Fibroblast of pulmonary artery (primary cell): Measurements from ENCODE around the gene MXRA8.

Experiments
- DNase-seq: peaks from one replicate; pipeline ENCODE4 v3.0.0-alpha.2; 2010; ENCODE audit warnings: low read depth
- H3K4me3 ChIP-seq: replicated peaks from 2 replicates; pipeline ENCODE4 v1.5.1; 2011; ENCODE audit warnings: low read depth, mild to moderate bottlenecking, control low read depth, low read length, moderate library complexity
- CTCF ChIP-seq: IDR thresholded peaks from 2 replicates; pipeline ENCODE4 v1.5.1; 2011; ENCODE audit warnings: mild to moderate bottlenecking, control low read depth, low read length, inconsistent platforms; ENCODE audit errors: missing control alignments

The MXRA8 gene

GRCh38 chr1:1352786-1353388 lies 5.5 kb downstream of the MXRA8 start:
- DNase-seq = no peak
- TF ChIP-seq CTCF = no peak
- no peak overlapping the region for H3K4me3 ChIP-seq

- H3K4me3 ChIP-seq = no peak overlapping the region
Observed at GRCh38 chr1:1351511-1352427, 6.6 kb downstream of the MXRA8 start.

GRCh38 chr1:1349256-1350012 lies 8.9 kb downstream of the MXRA8 start, which contains the start of gene DVL1:
DVL1 (minus strand) TSS chr1:1349418; CDS start chr1:1349065, 353 bp downstream.
- peak; percentile 29 for TF ChIP-seq CTCF
- peak; percentile 53 for DNase-seq
- peak within 1 kb of the TSS; percentile 66 for H3K4me3 ChIP-seq

More at GRCh38 chr1:1351511-1352427, 6.6 kb downstream of the MXRA8 start:
- no peak for DNase-seq
- TF ChIP-seq CTCF = no peak

DNA sequence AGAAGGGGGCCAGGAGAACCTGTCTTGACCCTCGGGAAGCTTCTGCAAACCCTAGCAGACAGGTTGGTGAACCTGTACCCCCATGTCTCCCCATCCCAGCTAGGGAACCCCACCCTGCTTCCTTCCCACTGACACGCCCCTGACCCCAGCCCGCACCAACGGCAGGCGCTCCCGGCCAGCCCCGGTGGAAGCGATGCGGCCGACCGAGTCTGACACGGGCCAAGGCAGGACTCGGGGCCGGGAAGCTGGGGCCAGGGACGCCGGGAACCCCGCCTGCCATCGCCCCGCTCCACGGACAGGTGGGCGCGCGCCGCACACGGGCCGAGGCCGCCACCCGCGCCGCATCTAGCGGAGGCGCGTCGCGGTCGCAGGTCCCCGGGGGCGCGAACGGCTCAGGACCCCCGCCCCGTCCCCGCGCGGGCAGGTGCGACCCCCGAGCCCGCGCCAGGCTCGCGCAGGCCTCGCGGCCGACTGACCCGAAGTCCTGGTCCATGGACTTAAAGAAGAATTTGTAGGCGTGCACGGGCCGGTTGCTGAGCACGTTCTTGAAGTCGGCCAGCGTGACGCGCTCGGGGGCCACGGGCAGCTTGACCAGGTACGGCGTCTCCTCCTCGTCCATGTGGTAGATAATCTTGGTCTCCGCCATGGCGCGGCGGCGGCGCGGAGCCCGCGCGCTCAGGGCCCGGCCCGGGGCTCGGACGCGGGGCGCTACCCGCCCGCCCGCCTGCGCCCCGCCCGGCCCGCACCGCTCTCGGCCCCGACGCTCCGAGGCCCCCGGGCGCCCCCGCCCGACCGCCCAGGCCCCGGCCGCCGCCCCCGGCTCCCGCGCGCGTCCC lies 9.7 kb downstream of the MXRA8 start:
- peak; percentile 50 for DNase-seq
- peak overlapping the region; percentile 66 for H3K4me3 ChIP-seq

DNA sequence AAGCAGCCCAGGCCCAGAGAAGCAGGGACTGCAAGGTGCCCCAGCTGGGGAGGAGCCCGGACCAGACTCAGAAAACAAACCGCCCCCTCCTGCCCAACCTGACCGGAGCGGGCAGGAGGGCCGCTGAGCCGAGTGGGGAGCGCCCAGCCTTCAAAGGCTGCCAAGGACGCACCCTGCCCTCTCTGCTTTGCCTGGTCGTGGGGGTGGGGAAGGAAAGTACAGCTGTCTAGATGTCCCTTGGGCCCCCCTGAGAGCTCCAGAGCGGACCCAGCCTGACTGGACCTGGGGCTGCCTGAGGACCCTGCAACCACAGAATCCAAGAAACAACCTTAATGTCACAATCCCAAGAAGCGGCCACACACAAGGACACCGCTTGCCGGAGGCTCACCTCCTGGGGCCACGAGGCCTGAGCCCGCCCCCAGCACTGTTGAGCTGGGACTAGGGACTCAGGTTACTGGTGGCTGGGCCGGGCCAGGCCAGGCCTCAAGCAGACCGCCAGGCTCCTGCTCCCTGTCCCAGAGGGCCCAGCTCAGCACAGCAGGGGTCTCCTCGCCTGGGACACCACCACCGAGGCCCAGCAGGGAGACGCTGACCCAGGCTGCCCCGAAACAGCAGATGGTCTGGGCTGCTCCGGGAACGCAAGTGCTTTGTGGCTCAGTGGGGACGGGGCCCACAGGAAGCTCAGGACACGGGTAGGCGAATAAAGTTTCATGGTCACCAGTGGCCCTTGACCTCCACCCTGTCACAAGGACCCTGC lies 10.5 kb downstream of the MXRA8 start:
- H3K4me3 ChIP-seq = peak overlapping the region; percentile 66
- no peak for DNase-seq
- TF ChIP-seq CTCF = no peak

More for the DNA sequence above, 9.7 kb downstream of the MXRA8 start:
- no peak for TF ChIP-seq CTCF
